Inflammatory macrophage treated with lipopolysaccharide for 4 hours (primary cell): ENCODE measurements around the gene ADAMTS4.
A peak's percentile ranks its signal among the peaks of the same experiment; 100 is the strongest.

Experiments used
- DNase-seq: peaks from one replicate; pipeline ENCODE4 v3.0.0-alpha.2; 2020

Gene ADAMTS4

DNA sequence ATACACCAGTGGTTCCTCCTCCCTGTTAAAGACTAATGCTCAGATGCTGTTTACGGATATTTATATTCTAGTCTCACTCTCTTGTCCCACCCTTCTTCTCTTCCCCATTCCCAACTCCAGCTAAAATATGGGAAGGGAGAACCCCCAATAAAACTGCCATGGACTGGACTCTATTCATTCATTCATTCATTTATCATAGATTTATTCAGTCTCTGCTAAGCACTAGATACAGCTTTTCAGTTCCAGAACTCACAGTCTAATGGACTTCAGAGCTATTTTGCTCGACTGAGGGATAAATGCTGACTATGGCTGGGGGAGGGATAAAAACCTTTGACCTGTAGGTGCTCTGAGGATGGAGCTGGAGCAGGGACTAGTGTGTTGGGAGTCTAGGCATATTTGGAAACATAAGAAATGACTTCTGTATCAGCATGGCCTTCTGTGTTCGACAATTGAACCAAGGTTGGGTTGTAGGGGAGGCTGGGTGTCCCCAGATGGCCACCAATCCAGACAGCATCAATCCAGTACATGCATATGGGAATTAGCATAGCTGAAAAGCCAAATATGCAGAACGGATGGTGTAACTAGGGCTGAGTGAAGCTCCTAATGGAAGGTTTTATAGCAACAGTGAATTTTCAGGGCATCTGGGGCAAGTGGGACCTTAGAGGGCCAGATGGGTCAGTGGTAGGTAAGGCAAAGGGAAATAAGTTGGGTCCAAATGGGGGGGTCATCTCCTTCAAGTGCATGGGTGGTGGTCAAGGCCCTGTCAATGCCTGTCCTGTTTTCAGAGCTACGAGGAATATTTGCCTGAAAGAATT lies 20.4 kb upstream of the ADAMTS4 start:
- DNase-seq: no peak

DNA sequence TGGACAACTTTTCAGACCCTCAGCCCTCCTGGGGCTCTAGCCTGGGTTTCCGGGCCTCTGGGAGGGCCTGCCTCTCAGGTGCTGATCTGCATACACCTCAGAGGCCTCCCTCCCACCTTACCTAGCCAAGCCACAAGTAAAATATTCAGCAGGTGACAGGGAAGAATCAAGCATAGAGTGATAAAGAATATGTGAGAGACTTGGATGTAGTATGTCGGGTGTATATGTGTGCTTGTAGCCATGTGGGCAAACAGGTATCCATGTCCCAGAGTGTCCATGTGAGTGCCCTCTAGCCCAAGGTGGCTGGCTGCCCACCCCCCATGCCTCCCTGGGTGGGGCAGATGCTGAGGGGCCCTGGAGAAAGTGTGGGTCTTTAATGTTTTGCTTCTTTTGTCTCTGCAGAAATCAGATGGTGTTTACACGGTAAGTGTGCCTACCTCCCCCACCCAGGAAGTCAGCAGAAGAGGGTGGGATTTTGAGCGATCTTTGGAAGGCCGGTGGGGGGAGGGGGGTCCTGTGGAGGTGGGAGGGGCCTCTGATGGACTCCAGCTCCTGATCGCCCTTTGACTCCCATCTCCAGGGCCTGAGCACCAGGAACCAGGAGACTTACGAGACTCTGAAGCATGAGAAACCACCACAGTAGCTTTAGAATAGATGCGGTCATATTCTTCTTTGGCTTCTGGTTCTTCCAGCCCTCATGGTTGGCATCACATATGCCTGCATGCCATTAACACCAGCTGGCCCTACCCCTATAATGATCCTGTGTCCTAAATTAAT lies 19.6 kb upstream of the ADAMTS4 start:
- DNase-seq: no peak

DNA sequence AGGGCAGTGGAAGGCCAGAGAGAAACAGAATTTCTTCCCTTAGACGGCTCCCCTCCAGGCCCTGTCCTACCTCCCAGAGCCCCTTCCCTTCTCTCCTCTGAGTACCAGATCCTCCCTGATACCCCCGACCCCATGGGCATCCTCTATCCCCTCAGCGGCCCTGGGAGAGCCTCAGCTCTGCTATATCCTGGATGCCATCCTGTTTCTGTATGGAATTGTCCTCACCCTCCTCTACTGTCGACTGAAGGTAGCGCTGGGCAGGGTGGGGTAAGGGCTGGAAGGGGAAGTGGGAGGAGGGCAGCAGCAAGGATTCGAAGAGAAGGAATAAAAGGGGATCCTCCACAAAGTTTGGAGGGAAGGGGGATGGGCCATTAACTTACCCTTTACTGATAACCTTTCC lies 19.0 kb upstream of the ADAMTS4 start:
- DNase-seq: peak; percentile 35

DNA sequence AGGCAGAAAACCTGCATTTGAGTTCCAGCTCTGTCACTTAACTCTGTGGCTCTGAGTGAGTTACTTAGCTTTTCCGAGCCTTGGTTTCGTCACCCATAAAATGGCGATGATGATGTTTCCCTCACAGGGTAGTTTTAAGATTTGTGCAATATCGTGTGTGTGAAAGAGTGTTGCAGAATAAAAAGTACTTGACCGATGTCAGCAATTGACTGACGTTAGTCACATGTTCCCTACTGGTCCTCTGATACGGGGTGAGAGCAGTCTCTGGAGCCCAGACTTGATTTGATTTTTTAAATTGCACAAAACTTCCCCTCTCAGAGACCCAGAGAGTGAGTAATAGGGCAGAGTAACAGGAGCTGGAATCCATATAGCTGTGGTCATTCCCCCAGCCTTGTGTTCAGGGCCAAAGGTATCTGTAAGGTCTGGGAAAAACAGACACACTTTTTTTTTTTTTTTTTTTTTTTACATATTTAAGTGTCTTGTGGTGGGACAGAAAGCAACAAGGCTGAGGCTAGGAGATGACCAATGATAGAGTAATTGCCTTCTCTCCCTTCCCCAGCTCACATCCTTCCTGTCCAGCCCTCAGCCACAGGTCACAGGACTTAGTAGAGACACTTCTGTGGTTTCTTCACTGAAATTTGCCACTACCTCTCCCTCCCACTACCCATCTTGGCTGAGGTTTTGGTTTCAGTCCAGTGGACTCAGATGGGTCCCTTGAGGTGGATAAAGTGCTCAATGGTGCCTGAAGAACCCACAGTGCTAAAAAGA lies 18.3 kb upstream of the ADAMTS4 start:
- DNase-seq: peak; percentile 99

DNA sequence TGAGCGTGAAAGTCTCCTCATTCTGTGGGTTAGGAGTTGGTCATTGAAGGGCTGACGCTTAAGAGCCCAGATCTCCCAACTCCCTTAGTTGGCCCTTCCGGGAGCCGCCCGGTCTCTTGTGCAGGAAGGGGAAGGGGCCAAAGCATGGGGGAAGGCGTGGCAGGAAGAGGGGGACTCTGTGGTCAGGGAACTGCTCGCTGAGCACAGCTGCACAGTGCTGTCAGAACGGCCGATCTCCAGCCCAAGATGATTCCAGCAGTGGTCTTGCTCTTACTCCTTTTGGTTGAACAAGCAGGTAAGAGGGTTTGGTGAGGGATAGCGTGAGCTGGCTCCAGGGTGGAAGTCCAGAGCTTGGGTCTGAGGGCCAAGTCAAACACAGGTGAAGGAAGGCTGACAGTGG lies 16.2 kb upstream of the ADAMTS4 start, which contains the start of gene FCER1G:
FCER1G (plus strand) TSS at position 220 of the 400 bp plus-strand sequence; CDS start at position 247, 27 bp downstream.
- DNase-seq: peak; percentile 94

DNA sequence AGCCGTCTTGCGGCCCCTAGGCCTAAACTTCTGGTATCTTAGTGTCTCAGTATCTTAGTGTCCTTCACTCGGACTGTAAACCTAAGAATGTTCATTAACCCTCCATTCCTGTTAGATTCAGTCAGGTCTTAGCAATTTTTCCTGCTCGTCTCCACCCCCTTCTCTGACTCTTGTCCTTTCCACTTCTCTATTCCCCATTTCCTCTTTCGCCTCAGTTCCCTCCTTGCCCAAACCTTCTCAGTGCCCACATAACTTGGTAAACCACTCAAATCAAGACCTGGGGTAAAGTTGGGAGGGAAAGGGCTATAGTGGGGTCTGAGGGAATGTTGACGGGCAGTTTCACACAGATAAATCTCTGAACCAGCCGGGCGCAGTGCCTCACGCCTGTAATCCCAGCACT lies 15.5 kb upstream of the ADAMTS4 start:
- peak; percentile 83 for DNase-seq

DNA sequence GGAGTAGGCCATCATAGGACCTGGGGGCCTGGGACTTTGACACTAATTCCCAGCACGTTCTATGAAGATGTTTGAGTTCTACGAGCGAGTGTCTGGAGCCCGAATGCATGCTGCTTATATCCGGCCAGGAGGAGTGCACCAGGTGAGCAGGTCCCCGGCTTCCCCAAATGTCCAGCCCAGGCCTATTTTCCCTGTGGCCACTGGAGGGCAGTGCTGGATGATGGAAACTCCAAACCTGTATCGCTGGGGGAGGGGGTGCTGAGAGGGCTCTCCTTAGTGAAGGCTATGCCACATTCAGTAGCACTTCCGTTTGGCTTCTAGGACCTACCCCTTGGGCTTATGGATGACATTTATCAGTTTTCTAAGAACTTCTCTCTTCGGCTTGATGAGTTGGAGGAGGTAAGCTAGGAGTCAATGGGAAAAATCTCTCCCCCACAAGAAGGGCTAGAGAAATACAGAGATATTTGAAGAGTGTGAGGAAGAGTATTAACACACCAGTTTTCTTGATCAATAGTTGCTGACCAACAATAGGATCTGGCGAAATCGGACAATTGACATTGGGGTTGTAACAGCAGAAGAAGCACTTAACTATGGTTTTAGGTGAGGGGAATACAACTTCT lies 11.0 kb upstream of the ADAMTS4 start:
- peak; percentile 78 for DNase-seq

DNA sequence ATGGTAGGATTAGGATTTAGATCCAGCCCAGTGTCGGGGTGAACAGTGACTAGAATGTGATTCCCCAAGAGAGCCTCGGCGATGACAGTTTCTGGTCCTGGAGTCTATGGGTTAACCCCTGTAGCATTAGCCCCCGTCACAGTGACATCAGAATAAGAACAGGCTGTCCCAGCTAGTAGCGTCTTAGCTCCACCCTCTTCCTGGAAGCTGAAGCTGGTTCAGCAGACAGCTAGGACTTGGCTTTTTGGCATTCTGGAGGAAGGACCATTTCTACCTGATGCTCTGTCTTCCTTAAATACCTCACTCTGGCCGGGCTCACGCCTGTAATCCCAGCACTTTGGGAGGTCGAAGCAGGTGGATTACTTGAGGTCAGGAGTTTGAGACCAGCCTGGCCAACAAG lies 8.3 kb upstream of the ADAMTS4 start:
- no peak for DNase-seq

DNA sequence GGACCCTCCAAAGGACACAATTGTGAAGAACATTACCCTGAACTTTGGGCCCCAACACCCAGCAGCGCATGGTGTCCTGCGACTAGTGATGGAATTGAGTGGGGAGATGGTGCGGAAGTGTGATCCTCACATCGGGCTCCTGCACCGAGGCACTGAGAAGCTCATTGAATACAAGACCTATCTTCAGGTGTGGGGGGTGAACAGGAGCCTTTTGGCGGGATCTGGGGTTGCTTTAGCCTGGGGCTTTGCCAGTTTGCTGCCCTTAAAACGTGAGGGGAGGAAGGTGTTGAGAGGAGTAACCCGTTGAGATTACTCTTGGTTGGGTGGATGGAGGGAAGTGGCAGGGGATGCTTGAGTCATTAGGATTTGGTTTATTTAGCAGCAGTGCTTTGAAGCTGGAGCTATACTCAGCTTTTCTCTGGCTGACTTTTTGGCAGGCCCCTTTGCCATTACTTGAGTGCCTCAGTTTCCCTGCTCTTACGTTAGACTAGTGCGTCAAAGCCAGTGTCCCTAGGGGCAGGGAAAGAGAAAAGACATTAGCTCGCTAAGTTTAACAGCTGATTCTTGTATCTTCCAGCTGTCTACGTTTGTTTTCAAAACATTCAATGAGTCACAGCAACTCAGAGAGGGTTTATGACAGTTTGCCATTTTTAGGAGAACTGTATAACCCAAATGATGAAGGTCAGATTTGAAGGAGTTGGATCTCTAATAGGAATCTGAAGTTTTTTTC lies 7.7 kb upstream of the ADAMTS4 start:
- no peak for DNase-seq

DNA sequence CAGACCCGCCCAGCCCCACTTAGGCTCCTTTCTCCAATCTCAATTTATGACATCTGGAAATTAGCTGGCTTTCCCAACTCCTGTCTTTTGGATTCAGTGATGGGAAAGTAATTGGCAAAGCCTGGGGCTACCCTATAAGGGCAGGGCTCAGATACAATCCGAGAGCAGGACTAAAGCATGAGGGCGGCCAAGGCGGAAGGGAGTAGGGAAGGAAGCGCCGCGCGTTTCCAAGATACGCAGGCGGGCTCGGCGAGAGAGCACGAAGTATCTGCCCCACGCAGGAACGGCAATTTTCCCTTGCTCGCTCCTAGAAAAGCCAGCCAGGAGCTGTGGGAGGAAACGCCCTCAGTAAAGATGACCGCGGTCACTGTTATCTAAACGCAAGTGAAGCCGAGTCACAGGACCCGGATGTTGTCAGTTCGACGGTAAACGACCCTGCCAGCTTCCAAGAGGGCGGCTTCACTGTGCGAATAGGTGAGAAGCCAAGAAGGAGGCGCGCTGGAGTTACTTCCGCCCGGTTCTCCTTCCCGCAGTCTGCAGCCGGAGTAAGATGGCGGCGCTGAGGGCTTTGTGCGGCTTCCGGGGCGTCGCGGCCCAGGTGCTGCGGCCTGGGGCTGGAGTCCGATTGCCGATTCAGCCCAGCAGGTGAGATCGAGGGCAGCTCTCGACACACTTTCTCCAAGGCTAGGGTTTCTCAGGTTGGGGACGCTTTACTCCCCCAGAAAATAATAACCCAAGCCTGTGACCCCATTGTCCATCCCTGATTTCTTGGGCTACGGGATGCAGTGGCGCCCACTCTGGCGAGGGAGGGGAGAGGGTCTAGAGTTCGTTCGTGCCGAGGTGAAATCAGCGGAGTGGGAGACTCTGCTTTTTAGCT lies 3.2 kb upstream of the ADAMTS4 start, which contains the start of gene NDUFS2:
NDUFS2 (plus strand) TSS at position 532 of the 877 bp plus-strand sequence; CDS start at position 551, 19 bp downstream.
- DNase-seq: peak; percentile 99

DNA sequence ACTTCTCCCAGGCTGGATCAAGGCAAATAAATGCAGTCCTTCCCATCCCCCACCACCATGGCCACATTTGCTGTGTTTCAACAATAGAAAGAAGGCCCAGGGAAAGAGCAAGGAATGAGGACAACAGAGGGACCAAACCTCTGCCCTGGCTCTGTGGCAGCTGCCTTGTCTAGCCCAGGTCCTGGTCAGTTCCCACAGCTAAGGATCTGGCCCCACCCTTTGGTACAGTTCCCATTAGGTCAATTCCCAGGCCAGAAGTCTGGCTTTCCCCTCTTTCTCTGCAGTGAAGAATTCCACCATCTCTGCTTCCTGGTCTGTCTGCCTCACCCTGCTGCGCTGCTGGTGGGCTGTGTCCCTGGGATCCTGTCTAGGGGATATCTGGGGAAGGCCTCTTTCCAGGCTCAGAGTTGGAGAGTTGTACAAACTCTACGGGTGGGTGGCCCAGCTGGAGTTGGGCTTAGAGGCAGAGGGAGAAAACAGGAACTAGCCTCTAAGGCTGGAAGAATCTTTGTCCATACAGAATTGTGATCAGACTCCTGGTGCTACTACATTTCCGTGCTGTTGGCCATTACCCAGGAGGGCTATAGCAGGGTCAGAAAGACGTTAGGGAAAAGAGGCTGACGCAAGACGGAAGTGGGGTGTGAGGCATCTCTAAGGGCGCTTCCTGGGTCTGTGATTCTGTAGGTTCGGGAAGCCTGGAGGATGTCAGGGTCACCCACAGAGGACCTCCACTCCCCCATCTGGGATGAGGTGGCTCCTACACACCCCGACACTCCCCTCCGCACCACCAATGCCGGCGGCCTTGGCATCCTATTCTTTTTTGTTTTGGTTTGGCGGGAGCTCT lies 2.4 kb upstream of the ADAMTS4 start:
- peak; percentile 66 for DNase-seq

DNA sequence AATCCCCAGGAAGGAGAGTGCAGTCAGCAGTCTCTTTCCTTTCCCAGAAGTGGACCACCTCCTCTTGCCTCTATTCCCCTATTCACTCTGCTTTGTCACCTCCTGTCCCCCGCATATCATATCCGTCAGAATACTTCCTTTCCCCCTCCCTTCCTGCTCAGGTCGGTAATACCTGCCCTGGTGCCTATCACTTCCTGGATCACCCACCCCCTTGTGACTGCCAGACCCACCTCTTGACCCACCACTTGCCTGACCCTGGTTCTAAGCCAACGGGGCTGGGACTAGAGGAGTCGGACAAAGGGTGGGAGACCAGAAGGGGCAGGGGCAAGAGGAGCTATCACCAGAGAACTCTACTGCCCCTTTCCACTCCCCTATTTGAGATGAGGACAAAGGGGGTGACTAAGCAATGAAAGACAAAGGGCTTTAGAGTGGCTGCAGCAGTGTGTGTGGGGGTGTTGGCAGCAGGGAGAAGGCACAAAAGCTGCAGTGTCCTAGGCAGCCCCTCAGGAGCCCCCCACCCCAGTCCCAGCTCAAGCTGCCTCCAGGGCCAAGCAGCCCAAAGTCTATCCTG lies 1.7 kb upstream of the ADAMTS4 start:
- no peak for DNase-seq

DNA sequence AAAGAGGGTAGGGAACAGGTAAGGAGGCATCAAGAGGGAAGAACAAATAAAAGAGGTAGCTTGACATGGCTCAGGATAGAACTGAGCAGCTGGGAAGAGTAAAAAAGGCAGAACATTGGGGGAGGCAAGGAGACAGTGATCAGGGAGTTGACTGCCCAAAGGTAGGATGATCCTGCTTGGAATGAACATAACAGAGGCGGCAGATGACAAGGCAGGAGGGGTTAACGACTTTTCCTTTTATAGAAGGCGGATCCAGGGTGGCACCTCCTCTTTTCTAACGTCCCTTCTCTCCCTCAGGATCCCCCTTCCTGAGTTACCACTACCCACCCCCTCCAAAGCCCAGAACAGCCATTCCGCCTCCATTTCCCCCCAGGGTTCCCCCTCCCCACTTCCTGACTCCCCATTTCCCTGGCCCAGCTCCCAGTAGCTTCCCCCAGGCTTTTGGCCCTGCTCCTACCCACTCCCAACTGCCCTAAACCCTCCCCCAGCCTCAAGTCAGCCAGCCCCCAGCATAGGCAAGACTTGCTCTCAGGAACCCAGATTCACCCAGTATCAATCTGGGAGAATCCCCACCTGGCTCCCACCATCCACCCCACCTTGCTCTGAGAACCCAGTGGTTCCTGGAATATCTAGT lies 769 bp upstream of the ADAMTS4 start:
- no peak for DNase-seq

DNA sequence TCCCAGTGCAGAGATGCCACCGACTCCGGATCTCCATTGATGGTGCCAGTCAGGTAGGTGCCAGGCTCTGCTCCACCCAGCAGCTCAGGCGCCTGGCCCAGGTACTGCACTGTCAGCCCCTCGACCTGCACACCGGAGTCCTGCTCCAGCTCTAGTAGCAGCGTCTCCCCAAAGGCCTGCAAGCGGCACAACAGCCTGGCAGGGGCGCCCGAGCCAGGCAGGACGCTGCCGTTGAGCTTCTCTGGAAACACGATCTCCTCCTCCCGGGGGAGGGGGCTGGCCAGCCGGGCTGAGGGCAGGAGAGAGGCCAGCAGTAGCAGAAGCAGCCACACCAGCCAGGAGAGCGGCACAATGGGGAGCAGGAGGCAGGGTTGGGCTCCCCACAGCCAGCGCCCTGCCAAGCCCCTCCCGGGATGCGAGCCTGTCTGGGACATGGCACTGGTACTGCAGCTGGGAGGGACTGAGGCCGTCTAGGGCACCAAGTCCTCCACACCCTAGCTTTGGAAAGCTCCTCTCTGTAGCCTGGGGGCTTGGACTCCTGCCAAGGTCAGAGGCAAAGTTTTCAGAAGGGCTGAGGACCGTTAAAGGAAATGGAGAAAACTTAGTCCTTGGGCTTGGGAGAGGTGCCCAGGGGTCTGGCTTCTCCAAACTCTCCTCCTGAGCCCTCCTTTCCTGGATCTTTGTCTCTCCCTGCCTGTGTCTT lies 509 bp downstream of the ADAMTS4 start:
- DNase-seq: no peak

DNA sequence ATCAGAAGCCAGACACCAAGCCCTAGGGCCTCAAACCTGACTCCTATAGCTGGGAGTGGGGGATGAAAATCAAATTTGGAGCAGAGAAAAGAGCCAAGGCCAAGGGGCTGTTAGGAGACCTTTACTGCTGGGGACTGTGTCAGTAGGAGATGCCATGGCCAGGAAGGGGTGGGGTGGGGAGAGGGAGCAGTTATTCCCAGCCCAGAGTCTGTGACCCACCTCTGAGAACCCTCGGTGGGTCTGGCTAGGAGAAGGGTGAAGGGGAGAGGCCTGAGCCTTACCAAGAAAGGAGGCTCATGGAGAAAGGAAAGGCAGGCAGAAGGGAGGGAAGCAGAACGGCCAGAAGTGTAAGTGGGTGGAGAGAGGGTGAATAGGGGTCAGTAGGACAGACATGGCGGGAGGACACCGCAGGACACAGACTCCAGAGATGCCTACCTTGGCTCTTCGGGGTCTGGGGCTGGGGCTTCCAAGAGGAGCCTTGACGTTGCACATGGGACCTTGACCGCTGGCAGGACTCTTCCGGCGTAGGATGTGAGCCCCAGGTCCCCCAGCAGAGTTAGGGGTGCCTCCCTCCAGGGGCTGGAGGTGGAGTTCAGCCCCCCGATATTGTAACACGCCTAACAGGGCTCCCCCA lies 1.2 kb downstream of the ADAMTS4 start:
- no peak for DNase-seq

DNA sequence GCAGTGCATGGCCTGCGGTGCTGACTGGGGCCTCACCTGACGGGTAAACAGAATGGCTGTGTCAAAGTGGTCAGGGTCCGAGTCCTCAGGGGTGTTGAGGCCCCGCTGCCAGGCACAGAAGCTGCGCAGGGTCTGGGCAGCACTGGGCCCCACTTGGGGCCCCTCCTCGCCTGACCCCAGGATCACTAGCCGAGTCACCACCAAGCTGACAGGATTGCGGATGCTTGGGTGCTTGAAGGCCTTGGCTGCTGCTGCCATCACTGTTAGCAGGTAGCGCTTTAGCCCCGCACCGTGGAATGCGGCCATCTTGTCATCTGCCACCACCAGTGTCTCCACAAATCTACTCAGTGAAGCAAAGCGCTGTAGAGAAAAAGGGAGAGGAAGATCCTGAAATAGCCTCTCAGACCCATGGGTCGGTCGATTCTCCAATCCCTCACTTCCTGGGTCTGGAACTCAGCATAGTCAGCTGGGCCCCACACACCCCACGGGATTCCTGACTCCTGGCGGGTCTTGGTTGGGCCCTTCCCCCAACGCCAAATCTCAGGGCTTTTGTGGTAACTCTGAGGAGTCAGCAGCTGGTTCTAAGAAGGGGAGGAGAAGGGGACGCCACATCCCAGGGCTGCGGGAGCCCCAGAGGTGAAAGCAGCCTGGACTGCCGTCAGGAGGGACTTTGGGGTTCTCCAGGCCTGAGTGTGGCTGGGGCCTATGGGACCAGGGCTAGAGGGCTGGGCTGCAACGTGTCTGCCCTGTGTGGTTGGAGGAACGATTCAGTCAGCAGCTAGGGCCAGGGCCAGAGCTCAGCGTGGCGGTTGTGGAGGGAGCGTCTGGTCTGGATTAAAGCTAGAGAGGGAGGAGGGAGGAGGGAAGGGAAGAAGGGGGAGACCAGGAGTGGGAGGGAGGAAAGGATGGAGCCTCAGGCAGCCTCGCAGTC lies 2.1 kb downstream of the ADAMTS4 start:
- no peak for DNase-seq

DNA sequence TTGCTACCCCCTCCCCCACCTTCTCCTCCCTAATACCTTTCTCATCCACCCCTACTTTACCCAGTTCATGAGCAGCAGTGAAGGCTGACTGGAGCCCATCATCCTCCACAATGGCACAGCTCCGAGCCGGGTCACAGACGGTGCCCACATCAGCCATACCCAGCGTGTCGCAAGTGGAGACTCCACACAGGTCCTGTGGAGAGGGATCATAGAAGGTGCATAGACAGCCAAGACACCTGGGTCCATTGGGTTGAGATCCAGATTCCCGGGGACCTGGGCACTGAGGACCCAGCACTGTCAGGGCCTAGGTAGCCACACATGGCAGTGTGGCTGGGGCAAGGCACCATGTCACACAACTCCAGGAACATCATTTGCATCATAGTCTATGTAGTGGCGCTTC lies 2.7 kb downstream of the ADAMTS4 start:
- no peak for DNase-seq
